Caco-2 (cell line): ENCODE data around the gene RCHY1. TPM values are rescaled to one million over a fixed set of nuclear protein-coding genes. Genes with fewer than 3 reads are reported as not detected.

Experiments
- Bru-seq: library from RNA; stranded (reverse); fragments of 400-500 nt; gene quantifications from one replicate; lab custom pipeline; 2021; lab: Mats Ljungman, UMichigan
- BruChase-seq, 2 experiments: library from RNA; stranded (reverse); fragments of 400-500 nt; gene quantifications; one replicate each; lab custom pipeline; 2021; lab: Mats Ljungman, UMichigan
- BruUV-seq: library from RNA; stranded (reverse); fragments of 400-500 nt; replicated peaks from 2 replicates; lab custom pipeline; 2021; lab: Mats Ljungman, UMichigan
- CTCF ChIA-PET: fragments of 300-600 bp; sonication (Branson Sonifier 250); formaldehyde crosslinking; loops from one replicate; lab custom pipeline; 2022; ENCODE audit warnings: antibody characterized with exemption; lab: Charles Lee
- POLR2A ChIA-PET: fragments of 300-600 bp; sonication (Branson Sonifier 250); formaldehyde crosslinking; loops from one replicate; lab custom pipeline; 2022; ENCODE audit warnings: antibody characterized with exemption; lab: Charles Lee
- DNase-seq, 2 experiments: peaks; one replicate each; pipeline versions ENCODE4 v3.0.0 to v3.0.0-alpha.2; 2020 to 2022
- H3K27me3 ChIP-seq: replicated peaks from 2 replicates; pipeline ENCODE4 v1.6.0; 2011; ENCODE audit warnings: low read length; ENCODE audit not compliant: control insufficient read depth, insufficient read depth
- H3K36me3 ChIP-seq: 2 replicates; pipeline ENCODE4 v1.5.1; 2011; ENCODE audit warnings: low read length; ENCODE audit not compliant: control insufficient read depth, insufficient read depth
- H3K4me1 ChIP-seq: fragments of 250-450 bp; sonication (Bioruptor Pico); 2 replicates; pipeline ENCODE4 v1.5.1; 2020; ENCODE audit warnings: mild to moderate bottlenecking
- H3K4me3 ChIP-seq: 2 replicates; pipeline ENCODE4 v1.5.1; 2011; ENCODE audit warnings: low read depth, mild to moderate bottlenecking, control low read depth, low read length
- H3K9me3 ChIP-seq: fragments of 250-450 bp; sonication (Bioruptor Pico); 2 replicates; pipeline ENCODE4 v1.5.1; 2020; ENCODE audit warnings: mild to moderate bottlenecking, moderate library complexity
- H3K27ac Mint-ChIP-seq: one replicate; pipeline ENCODE4 v1.8.0; 2022; ENCODE audit warnings: mixed read lengths; ENCODE audit not compliant: unreplicated experiment
- H3K27me3 Mint-ChIP-seq: one replicate; pipeline ENCODE4 v1.8.0; 2022; ENCODE audit warnings: mixed read lengths; ENCODE audit not compliant: insufficient read depth, unreplicated experiment
- H3K36me3 Mint-ChIP-seq: one replicate; pipeline ENCODE4 v1.8.0; 2022; ENCODE audit warnings: mild to moderate bottlenecking, mixed read lengths; ENCODE audit not compliant: insufficient read depth, unreplicated experiment
- H3K4me1 Mint-ChIP-seq: one replicate; pipeline ENCODE4 v1.8.0; 2022; ENCODE audit warnings: low read depth, mixed read lengths; ENCODE audit not compliant: unreplicated experiment
- H3K4me3 Mint-ChIP-seq: one replicate; pipeline ENCODE4 v1.8.0; 2022; ENCODE audit warnings: mild to moderate bottlenecking, moderate library complexity, mixed read lengths; ENCODE audit not compliant: unreplicated experiment
- H3K9me3 Mint-ChIP-seq: one replicate; pipeline ENCODE4 v1.8.0; 2022; ENCODE audit warnings: mixed read lengths; ENCODE audit not compliant: unreplicated experiment
- intact Hi-C: fragments of 100-400 bp; cut with micrococcal nuclease; formaldehyde crosslinking; loops from one replicate; pipeline ENCODE4 v1.10.0; 2022; ENCODE audit not compliant: unreplicated experiment
- long read RNA-seq: library from polyadenylated mRNA; stranded (forward); transcript quantifications from one replicate; pipeline ENCODE4 v2.0.0, GENCODE V29; 2022
- total RNA-seq: library from RNA; stranded (reverse); gene quantifications from 2 replicates; pipeline ENCODE4 v1.2.3, GENCODE V29; 2022
- TF ChIP-seq, protein P1 (sequence below), 2 experiments: fragments of 200-600 bp in 1 of 2; IDR thresholded peaks; 1 replicate in 1 of 2; 2 replicates in 1 of 2; pipeline versions ENCODE4 v1.5.1 to v1.8.0; 2011 to 2022; ENCODE audit warnings: antibody characterized with exemption in 1 of 2, control low read depth in 1 of 2, inconsistent platforms in 1 of 2, low read depth in 1 of 2, low read length in 1 of 2, mild to moderate bottlenecking in 1 of 2, moderate library complexity in 1 of 2; ENCODE audit not compliant: insufficient read depth in 1 of 2, severe bottlenecking in 1 of 2, unreplicated experiment in 1 of 2

RCHY1 gene
- total RNA-seq (38.0 and 38.2 TPM in 2 replicates), Bru-seq, nascent RNA (percentile 92 among the genes with signal in this experiment), BruChase-seq, experiment 1, labeled RNA remaining after a 2-hour chase (percentile 86 among the genes with signal in this experiment), BruChase-seq, experiment 2, labeled RNA remaining after a 6-hour chase (percentile 76 among the genes with signal in this experiment)
- long read RNA-seq, full-length matches to known transcripts = 128 of 147 reads
- long read RNA-seq, partial matches to known transcripts = 2 of 147 reads
- long read RNA-seq, other reads (novel, unspliced or antisense) = 17 of 147 reads

DNA sequence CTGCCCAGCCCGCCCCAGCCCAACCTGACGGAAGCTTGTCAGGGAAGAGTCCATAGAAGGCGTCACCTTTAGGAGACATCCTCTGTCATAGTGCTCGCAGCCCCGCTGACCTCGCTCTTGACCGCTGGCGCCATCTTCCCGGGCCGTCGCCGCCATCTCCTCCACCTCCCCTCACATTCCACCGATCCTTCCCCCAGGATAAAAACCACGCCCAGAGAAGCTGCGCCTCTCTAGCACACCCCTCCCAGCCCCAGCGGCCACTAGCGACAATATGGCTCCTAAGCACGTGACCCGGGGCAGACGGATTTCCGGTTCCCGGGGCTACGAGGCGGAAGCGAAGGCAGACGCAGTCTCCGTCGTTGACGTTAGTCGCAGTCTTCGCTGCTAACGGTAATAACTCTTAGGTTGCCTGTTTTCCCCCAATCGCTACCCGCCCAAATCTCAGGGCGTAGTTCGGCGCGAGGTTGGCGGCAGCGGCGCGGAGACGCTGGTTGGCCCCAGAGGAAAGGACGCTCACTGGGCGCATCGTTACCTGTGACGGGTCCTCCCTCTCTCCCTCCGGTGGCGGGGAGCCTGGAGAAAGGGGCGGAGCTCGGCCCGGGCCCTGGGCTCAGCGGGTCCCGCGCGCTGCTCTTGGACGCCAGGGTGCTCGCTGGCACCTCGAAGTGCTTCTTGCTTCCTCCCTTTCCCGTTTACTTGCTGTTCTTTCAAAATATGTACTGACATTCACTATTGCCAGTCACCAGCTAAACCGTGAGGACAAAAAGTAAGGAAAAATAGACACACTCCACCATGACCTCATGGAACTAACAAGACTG is at the start of gene RCHY1, which contains the start of gene THAP6:
TSS of gene RCHY1 (minus strand) at position 273 of the 818 bp plus-strand sequence. CDS start at position 156, 117 bp downstream.
TSS of gene THAP6 (plus strand) at position 343 of the 818 bp plus-strand sequence. CDS start 980 bp downstream, outside the sequence.
- no peaks in the 10 kb centered on the region for H3K27me3 Mint-ChIP-seq
- H3K4me3 Mint-ChIP-seq = no peak within 1 kb of the TSS

DNA sequence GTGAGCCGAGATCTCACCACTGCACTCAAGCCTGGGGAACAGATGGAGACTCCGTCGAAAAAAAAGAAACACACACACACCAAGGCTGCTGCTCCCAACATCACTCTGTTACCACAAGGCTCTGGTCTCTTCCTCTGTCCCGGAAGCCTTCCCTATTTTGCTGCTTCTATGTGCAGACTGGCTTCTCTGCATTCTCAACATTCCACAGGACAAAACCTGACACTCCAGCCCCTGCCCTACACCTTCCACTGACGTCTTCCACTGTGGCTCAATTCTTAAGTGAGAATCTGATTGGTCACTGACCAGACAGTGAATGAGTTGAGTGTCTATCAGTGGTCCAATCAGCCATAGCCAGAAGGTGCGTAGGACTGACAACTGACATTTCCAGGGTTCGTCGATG is 47.6 kb upstream of the RCHY1 start:
- H3K4me1 ChIP-seq = peaks cover 23% of the 10 kb centered on the region
- Mint-ChIP-seq H3K9me3 (no peaks in the 10 kb centered on the region), H3K4me1 (peaks cover 18% of the 10 kb centered on the region), H3K27ac (peak overlapping the region; percentile 81), H3K4me3 (peak overlapping the region; percentile 60), H3K27me3 (no peaks in the 10 kb centered on the region), H3K36me3 (peaks cover 7% of the 10 kb centered on the region)
- ChIA-PET CTCF (no interaction called here), POLR2A (interaction anchor here (0.6 to 1.1 kb wide), 2 partner anchors 162 to 179 kb away, joined by 3 to 4 read pairs; partner anchors contain the start of gene USO1)
- H3K36me3 ChIP-seq = no peaks in the 10 kb centered on the region
- no TSS peak for BruUV-seq
- no peaks in the 10 kb centered on the region for H3K27me3 ChIP-seq
- TF ChIP-seq, protein P1, sequence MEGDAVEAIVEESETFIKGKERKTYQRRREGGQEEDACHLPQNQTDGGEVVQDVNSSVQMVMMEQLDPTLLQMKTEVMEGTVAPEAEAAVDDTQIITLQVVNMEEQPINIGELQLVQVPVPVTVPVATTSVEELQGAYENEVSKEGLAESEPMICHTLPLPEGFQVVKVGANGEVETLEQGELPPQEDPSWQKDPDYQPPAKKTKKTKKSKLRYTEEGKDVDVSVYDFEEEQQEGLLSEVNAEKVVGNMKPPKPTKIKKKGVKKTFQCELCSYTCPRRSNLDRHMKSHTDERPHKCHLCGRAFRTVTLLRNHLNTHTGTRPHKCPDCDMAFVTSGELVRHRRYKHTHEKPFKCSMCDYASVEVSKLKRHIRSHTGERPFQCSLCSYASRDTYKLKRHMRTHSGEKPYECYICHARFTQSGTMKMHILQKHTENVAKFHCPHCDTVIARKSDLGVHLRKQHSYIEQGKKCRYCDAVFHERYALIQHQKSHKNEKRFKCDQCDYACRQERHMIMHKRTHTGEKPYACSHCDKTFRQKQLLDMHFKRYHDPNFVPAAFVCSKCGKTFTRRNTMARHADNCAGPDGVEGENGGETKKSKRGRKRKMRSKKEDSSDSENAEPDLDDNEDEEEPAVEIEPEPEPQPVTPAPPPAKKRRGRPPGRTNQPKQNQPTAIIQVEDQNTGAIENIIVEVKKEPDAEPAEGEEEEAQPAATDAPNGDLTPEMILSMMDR (IDR thresholded peaks at IDR 0.05; ENCODE audit: insufficient read depth in 1 of 2, low read depth in 1 of 2, low read length in 1 of 2, severe bottlenecking in 1 of 2, unreplicated experiment in 1 of 2) = no peak
- H3K4me3 ChIP-seq = peak overlapping the region; percentile 15
- intact Hi-C loops = loop anchor here (1.0 kb wide), 1 partner anchor 47 kb away; the partner anchor contains the start of genes RCHY1 and THAP6
- peak; percentile 87 to 88 for DNase-seq
- no peaks in the 10 kb centered on the region for H3K9me3 ChIP-seq

More for the DNA sequence above, at the start of gene RCHY1, which contains the start of gene THAP6:
- CTCF ChIA-PET = interaction anchor here (1.0 kb wide), 1 partner anchor 17 kb away, joined by 3 read pairs; no protein-coding TSS in a partner anchor
- Histone ChIP-seq H3K36me3 (peaks cover 1% of the 10 kb centered on the region; the same call in 1 of the 2 replicates), H3K27me3 (no peaks in the 10 kb centered on the region), H3K4me3 (peak within 1 kb of the TSS; percentile 73), H3K4me1 (peaks cover 12% of the 10 kb centered on the region; the same call in 1 of the 2 replicates), H3K9me3 (no peaks in the 10 kb centered on the region)
- Mint-ChIP-seq H3K36me3 (peaks cover 20% of the 10 kb centered on the region), H3K27ac (peak within 1 kb of the TSS; percentile 89), H3K9me3 (no peaks in the 10 kb centered on the region), H3K4me1 (peaks cover 13% of the 10 kb centered on the region)
- intact Hi-C loops = loop anchor here (1.0 kb wide), 1 partner anchor 48 kb away; no protein-coding TSS in a partner anchor
- POLR2A ChIA-PET = interaction anchor here (0.6 to 1.7 kb wide), 7 partner anchors 9 to 210 kb away, joined by 3 to 6 read pairs (median 3); partner anchors contain the start of genes G3BP2 and USO1
- DNase-seq = peak; percentile 96 to 98
- TF ChIP-seq, protein P1 (IDR thresholded peaks at IDR 0.05; ENCODE audit: insufficient read depth in 1 of 2, low read depth in 1 of 2, low read length in 1 of 2, severe bottlenecking in 1 of 2, unreplicated experiment in 1 of 2) = no peak
- TSS peak; percentile 40 for BruUV-seq

DNA sequence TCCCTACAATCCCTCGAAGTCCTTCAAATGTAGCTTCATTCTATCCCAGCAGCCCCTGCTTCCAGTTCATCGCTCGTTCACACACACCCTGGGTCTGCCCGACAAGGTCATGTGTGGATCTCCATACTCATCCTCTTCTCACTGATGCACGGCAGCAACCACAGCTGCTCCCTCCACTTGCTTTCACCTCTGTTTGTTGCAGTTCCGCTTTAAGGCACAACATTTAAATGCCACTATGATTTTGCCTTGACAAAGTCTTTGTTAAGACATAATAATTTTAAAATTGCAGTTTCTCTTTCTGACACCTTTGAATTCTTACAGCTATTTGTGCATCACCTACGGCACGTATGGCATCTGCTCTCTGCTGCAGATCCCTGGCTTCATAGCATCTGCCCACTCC is 43.5 kb upstream of the RCHY1 start:
- no peak for DNase-seq
- no TSS peak for BruUV-seq
- peaks cover 27% of the 10 kb centered on the region for H3K4me1 Mint-ChIP-seq
- H3K9me3 ChIP-seq = no peaks in the 10 kb centered on the region
- POLR2A ChIA-PET = no interaction called here
- H3K36me3 Mint-ChIP-seq = peaks cover 7% of the 10 kb centered on the region
- TF ChIP-seq, protein P1 (IDR thresholded peaks at IDR 0.05; ENCODE audit: insufficient read depth in 1 of 2, low read depth in 1 of 2, low read length in 1 of 2, severe bottlenecking in 1 of 2, unreplicated experiment in 1 of 2) = no peak
- H3K4me3 Mint-ChIP-seq = no peak overlapping the region
- H3K9me3 Mint-ChIP-seq = no peaks in the 10 kb centered on the region
- H3K4me3 ChIP-seq = no peak overlapping the region
- H3K4me1 ChIP-seq = peaks cover 27% of the 10 kb centered on the region
- CTCF ChIA-PET = no interaction called here
- intact Hi-C loops = no loop called here
- H3K27me3 ChIP-seq = no peaks in the 10 kb centered on the region
- no peaks in the 10 kb centered on the region for H3K36me3 ChIP-seq
- H3K27me3 Mint-ChIP-seq = no peaks in the 10 kb centered on the region
- no peak overlapping the region for H3K27ac Mint-ChIP-seq
